ENCODE data around the gene SRRM1.
"Not testable (repeated sequence)": the region's sequence is repeated elsewhere in the genome, so short reads cannot be mapped to it uniquely, and the experiment has no call there.

Gene SRRM1

GRCh38 chr1:24643363-24644099 lies 429 bp downstream of the SRRM1 start:
- in situ Hi-C loops (cut with MboI; ENCODE audit: low sequenced_read_pairs), result no loop called here

- in situ Hi-C loops (cut with MboI; ENCODE audit: low sequenced_read_pairs), result no loop called here
These were observed 940 bp downstream of the SRRM1 start for GRCh38 chr1:24644100-24644384.

GRCh38 chr1:24648919-24649318 lies 5.8 kb downstream of the SRRM1 start:
- in situ Hi-C loops (cut with MboI; ENCODE audit: low sequenced_read_pairs), result no loop called here

- in situ Hi-C loops (cut with MboI; ENCODE audit: low sequenced_read_pairs), result no loop called here
These were observed 9.3 kb downstream of the SRRM1 start for GRCh38 chr1:24652382-24652781.

GRCh38 chr1:24654010-24654409 lies 10.9 kb downstream of the SRRM1 start:
- in situ Hi-C loops (cut with MboI; ENCODE audit: low sequenced_read_pairs), result no loop called here

GRCh38 chr1:24656046-24656445 lies 12.9 kb downstream of the SRRM1 start:
- in situ Hi-C loops (cut with MboI; ENCODE audit: low sequenced_read_pairs), result no loop called here

GRCh38 chr1:24657781-24658180 lies 14.7 kb downstream of the SRRM1 start:
- in situ Hi-C loops (cut with MboI; ENCODE audit: low sequenced_read_pairs), result no loop called here

GRCh38 chr1:24659166-24659904 lies 16.2 kb downstream of the SRRM1 start:
- in situ Hi-C loops (cut with MboI; ENCODE audit: low sequenced_read_pairs), result no loop called here

- in situ Hi-C loops (cut with MboI; ENCODE audit: low sequenced_read_pairs), result no loop called here
These were observed 17.0 kb downstream of the SRRM1 start for GRCh38 chr1:24659993-24660665.

- in situ Hi-C loops (cut with MboI; ENCODE audit: low sequenced_read_pairs), result no loop called here
These were observed 21.5 kb downstream of the SRRM1 start for GRCh38 chr1:24664507-24665033.

- in situ Hi-C loops (cut with MboI; ENCODE audit: low sequenced_read_pairs), result no loop called here
These were observed 23.7 kb downstream of the SRRM1 start for GRCh38 chr1:24666794-24667193.

- in situ Hi-C loops (cut with MboI; ENCODE audit: low sequenced_read_pairs), result not testable (repeated sequence)
These were observed 28.3 kb downstream of the SRRM1 start for GRCh38 chr1:24671372-24671771.

GRCh38 chr1:24672686-24673085 lies 29.6 kb downstream of the SRRM1 start:
- in situ Hi-C loops (cut with MboI; ENCODE audit: low sequenced_read_pairs), result not testable (repeated sequence)

GRCh38 chr1:24673341-24673740 lies 30.2 kb downstream of the SRRM1 start:
- in situ Hi-C loops (cut with MboI; ENCODE audit: low sequenced_read_pairs), result no loop called here

GRCh38 chr1:24678421-24678820 lies 35.3 kb downstream of the SRRM1 start:
- in situ Hi-C loops (cut with MboI; ENCODE audit: low sequenced_read_pairs), result loop anchor here (25.0 kb wide), 1 partner anchor 534 kb away; no protein-coding TSS in a partner anchor

- in situ Hi-C loops (cut with MboI; ENCODE audit: low sequenced_read_pairs), result loop anchor here (25.0 kb wide), 1 partner anchor 533 kb away; no protein-coding TSS in a partner anchor
These were observed 36.6 kb downstream of the SRRM1 start for GRCh38 chr1:24679725-24680124.

- in situ Hi-C loops (cut with MboI; ENCODE audit: low sequenced_read_pairs), result loop anchor here (25.0 kb wide), 1 partner anchor 529 kb away; no protein-coding TSS in a partner anchor
These were observed 40.6 kb downstream of the SRRM1 start for GRCh38 chr1:24683713-24684162.

GRCh38 chr1:24688033-24688432 lies 44.9 kb downstream of the SRRM1 start:
- in situ Hi-C loops (cut with MboI; ENCODE audit: low sequenced_read_pairs), result loop anchor here (25.0 kb wide), 1 partner anchor 524 kb away; no protein-coding TSS in a partner anchor

GRCh38 chr1:24688621-24689195 lies 45.6 kb downstream of the SRRM1 start:
- in situ Hi-C loops (cut with MboI; ENCODE audit: low sequenced_read_pairs), result loop anchor here (25.0 kb wide), 1 partner anchor 524 kb away; no protein-coding TSS in a partner anchor

- in situ Hi-C loops (cut with MboI; ENCODE audit: low sequenced_read_pairs), result loop anchor here (10.0 to 25.0 kb wide), 2 partner anchors 134 to 521 kb away; no protein-coding TSS in a partner anchor
These were observed 47.9 kb downstream of the SRRM1 start for GRCh38 chr1:24691051-24691450.

Measured in HL-60/S4 treated with phorbol 12-myristate 13-acetate at 8.2 ng/mL for 4 days and 3 days (cell line).